ENCODE measurements around the gene CLTC. TPM values are rescaled to one million over a fixed set of nuclear protein-coding genes. Genes with fewer than 3 reads are reported as not detected.

CLTC gene
- total RNA-seq, 3 donors from 2014 or later (not counting 1 experiment from before 2014, with no cell fraction given), result 116 to 127 (median 117) TPM

DNA sequence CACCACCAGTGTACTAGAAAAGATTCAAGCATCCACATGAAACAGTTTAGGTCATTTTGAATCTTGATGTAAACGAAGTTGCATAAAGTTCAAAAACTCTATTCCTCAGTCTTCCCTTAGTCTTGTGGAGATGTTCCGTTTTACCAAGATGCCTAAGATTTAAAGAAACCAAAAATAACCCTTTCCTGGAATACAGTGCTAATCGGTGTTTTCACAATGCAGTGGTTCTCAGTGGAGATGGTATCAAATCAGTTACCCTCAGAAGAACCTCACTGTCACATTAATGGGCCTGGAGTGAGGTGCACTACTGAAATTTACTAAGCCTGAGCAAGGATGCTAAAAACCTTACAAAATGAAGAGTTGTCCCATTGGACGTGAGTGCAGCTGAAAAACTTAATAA is 78.4 kb downstream of the CLTC start:
- Histone ChIP-seq H3K36me3 (ENCODE audit: control insufficient read depth, insufficient read depth, low read length) (peaks cover 58% of the 10 kb centered on the region), H3K4me3 (ENCODE audit: low read length) (no peak overlapping the region), H3K4me1 (ENCODE audit: control insufficient read depth, insufficient read depth, low read length) (no peaks in the 10 kb centered on the region), H3K27ac (ENCODE audit: low read length) (no peak overlapping the region), H3K27me3 (ENCODE audit: control insufficient read depth, insufficient read depth, low read length) (no peaks in the 10 kb centered on the region), H3K9me3 (ENCODE audit: control insufficient read depth, insufficient read depth, low read length) (no peaks in the 10 kb centered on the region)
- DNase-seq (no peak), ATAC-seq (no peak)
- H3K4me1 Mint-ChIP-seq, result peaks cover 43 to 50% of the 10 kb centered on the region in 2 donors
- H3K36me3 Mint-ChIP-seq, result peaks cover 14% of the 10 kb centered on the region
- H3K9me3 Mint-ChIP-seq, result no peaks in the 10 kb centered on the region
- intact Hi-C loops (cut with micrococcal nuclease), result no loop called here
- H3K27ac Mint-ChIP-seq, result peak overlapping the region; percentile 59 to 69
- WGBS (ENCODE audit: insufficient coverage), result 85% methylated on average over 4 of the region's 4 CpGs
- TF ChIP-seq, protein P1, sequence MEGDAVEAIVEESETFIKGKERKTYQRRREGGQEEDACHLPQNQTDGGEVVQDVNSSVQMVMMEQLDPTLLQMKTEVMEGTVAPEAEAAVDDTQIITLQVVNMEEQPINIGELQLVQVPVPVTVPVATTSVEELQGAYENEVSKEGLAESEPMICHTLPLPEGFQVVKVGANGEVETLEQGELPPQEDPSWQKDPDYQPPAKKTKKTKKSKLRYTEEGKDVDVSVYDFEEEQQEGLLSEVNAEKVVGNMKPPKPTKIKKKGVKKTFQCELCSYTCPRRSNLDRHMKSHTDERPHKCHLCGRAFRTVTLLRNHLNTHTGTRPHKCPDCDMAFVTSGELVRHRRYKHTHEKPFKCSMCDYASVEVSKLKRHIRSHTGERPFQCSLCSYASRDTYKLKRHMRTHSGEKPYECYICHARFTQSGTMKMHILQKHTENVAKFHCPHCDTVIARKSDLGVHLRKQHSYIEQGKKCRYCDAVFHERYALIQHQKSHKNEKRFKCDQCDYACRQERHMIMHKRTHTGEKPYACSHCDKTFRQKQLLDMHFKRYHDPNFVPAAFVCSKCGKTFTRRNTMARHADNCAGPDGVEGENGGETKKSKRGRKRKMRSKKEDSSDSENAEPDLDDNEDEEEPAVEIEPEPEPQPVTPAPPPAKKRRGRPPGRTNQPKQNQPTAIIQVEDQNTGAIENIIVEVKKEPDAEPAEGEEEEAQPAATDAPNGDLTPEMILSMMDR (IDR thresholded peaks at IDR 0.05), result no peak
- H3K4me3 Mint-ChIP-seq, result no peak overlapping the region
- no peaks in the 10 kb centered on the region for H3K27me3 Mint-ChIP-seq (ENCODE audit: low read depth in 2 of 2)

DNA sequence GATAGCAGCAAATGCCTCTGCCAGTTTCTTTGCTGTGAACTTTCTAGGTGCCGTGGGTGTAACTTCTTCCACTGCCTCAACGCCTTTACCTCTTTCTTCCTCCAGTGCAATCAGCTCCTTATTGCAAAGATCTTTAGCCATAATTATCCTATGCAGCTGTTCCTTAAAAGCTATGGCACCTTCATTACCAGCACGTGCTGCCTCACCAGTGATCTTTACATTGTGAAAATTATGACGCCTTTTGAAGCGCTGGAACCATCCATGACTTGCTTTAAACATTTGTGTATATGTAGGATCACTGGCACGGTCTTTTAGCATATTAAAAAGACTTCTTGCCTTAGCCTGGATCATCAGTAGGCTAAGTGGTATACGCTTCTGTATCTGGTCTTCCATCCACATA is 79.5 kb downstream of the CLTC start:
- Mint-ChIP-seq H3K9me3 (no peaks in the 10 kb centered on the region), H3K4me1 (peaks cover 48 to 52% of the 10 kb centered on the region in 2 donors), H3K27me3 (ENCODE audit: low read depth in 2 of 2) (no peaks in the 10 kb centered on the region), H3K27ac (peak overlapping the region in 1 of 2 donors; percentile 59), H3K36me3 (peaks cover 7% of the 10 kb centered on the region), H3K4me3 (no peak overlapping the region)
- Histone ChIP-seq H3K27me3 (ENCODE audit: control insufficient read depth, insufficient read depth, low read length) (no peaks in the 10 kb centered on the region), H3K4me3 (ENCODE audit: low read length) (no peak overlapping the region), H3K4me1 (ENCODE audit: control insufficient read depth, insufficient read depth, low read length) (no peaks in the 10 kb centered on the region), H3K27ac (ENCODE audit: low read length) (no peak overlapping the region), H3K9me3 (ENCODE audit: control insufficient read depth, insufficient read depth, low read length) (no peaks in the 10 kb centered on the region), H3K36me3 (ENCODE audit: control insufficient read depth, insufficient read depth, low read length) (peaks cover 48% of the 10 kb centered on the region)
- TF ChIP-seq, protein P1 (IDR thresholded peaks at IDR 0.05), result no peak
- DNase-seq (no peak), ATAC-seq (no peak)
- intact Hi-C loops (cut with micrococcal nuclease), result no loop called here
- whole genome bisulfite sequencing (ENCODE audit: insufficient coverage), result 96% methylated on average over 7 of the region's 7 CpGs

DNA sequence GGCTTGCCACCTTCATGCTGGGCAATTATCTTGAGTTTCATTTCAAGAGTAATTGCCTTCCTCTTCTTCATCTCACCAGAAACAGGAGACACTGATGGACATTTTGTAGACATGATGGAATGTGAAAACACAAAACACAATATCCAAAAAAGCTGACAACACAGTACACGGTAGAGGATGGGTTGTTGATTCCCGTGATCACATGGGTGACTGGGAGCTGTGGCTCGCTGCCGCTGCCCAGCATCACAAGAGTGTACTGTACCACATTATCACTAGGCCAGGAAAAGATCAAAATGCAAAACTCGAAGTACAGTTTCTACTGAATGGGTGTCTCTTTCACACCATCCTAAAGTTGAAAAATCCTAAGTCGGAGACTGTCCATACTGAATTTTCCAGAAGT is 80.1 kb downstream of the CLTC start:
- Histone ChIP-seq H3K27ac (ENCODE audit: low read length) (no peak overlapping the region), H3K36me3 (ENCODE audit: control insufficient read depth, insufficient read depth, low read length) (peaks cover 42% of the 10 kb centered on the region)
- intact Hi-C loops (cut with micrococcal nuclease), result no loop called here

More for the DNA sequence above, 80.1 kb downstream of the CLTC start:
- WGBS (ENCODE audit: insufficient coverage), result 95% methylated on average over 6 of the region's 6 CpGs
- Mint-ChIP-seq H3K27ac (peak overlapping the region in 1 of 2 donors; percentile 59), H3K4me3 (no peak overlapping the region), H3K36me3 (peaks cover under 1% of the 10 kb centered on the region), H3K9me3 (no peaks in the 10 kb centered on the region), H3K4me1 (peaks cover 50 to 52% of the 10 kb centered on the region in 2 donors), H3K27me3 (ENCODE audit: low read depth in 2 of 2) (no peaks in the 10 kb centered on the region)
- Histone ChIP-seq H3K9me3 (ENCODE audit: control insufficient read depth, insufficient read depth, low read length) (no peaks in the 10 kb centered on the region), H3K27me3 (ENCODE audit: control insufficient read depth, insufficient read depth, low read length) (no peaks in the 10 kb centered on the region), H3K4me3 (ENCODE audit: low read length) (no peak overlapping the region), H3K4me1 (ENCODE audit: control insufficient read depth, insufficient read depth, low read length) (no peaks in the 10 kb centered on the region)
- TF ChIP-seq, protein P1 (IDR thresholded peaks at IDR 0.05), result no peak
- ATAC-seq (no peak), DNase-seq (no peak)

All from natural killer cell (primary cell).